ENCODE measurements around the gene HPCA.

HPCA gene

DNA sequence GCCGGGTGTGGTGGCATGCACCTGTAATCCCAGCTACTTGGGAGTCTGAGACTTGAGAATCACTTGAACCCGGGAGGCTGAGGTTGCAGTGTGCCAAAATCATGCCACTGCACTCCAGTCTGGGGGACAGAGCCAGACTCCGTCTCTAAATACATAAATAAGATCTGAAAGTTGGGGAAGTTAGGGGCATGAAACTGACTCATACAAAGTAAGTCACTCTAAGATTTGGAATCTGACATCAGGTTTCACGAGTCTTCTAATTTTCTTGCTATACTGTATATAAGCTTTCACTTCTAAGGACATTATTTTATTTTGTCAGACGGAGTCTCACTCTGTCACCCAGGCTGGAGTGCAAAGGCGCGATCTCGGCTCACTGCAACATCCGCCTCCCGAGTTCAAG lies 48.2 kb downstream of the HPCA start:
- no peak overlapping the region for H2AFZ ChIP-seq (ENCODE audit: low read depth, low read length)
- no peak overlapping the region for H3K27ac ChIP-seq (ENCODE audit: low read length)
- H3K36me3 ChIP-seq (replicated peaks; ENCODE audit: low read depth, low read length), result peaks cover 8% of the 10 kb centered on the region
- H3K4me1 ChIP-seq (ENCODE audit: low read length), result no peaks in the 10 kb centered on the region
- no peak overlapping the region for H3K9ac ChIP-seq (ENCODE audit: low read length)
- H3K27me3 ChIP-seq (ENCODE audit: low read depth, low read length), result no peaks in the 10 kb centered on the region
- H3K4me3 ChIP-seq (ENCODE audit: low read length), result no peak overlapping the region
- TF ChIP-seq EZH2phosphoT487 (IDR thresholded peaks at IDR 0.05; ENCODE audit: low read depth) (no peak), CTCF (IDR thresholded peaks at IDR 0.05; ENCODE audit: low read depth, low read length) (no peak)
- H4K20me1 ChIP-seq (ENCODE audit: insufficient read depth, low read length), result no peaks in the 10 kb centered on the region
- no peaks in the 10 kb centered on the region for H3K9me3 ChIP-seq (ENCODE audit: insufficient read depth, low read length)
- H3K79me2 ChIP-seq (ENCODE audit: low read length), result no peaks in the 10 kb centered on the region
- H3K4me2 ChIP-seq (ENCODE audit: low read length), result no peak overlapping the region

DNA sequence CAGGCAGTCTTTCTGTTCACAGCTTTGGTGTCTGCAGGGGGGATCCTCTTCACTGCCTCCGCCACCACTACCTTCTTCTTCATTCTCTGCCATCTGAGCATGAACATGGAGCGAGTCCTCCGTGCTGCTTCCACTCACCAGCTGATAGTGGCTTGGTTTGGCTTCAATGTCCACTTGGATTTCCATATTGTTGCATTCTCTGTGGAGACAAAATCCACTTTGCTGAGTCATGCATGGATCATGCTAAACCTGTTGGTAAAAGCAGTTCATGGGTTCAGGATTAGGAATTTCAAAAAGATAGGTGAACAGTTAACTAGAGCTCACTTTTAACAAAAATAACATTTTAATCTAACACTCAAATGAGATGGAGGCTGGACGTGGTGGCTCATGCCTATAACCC lies 50.8 kb downstream of the HPCA start:
- Histone ChIP-seq H3K9me3 (ENCODE audit: insufficient read depth, low read length) (no peaks in the 10 kb centered on the region), H3K4me3 (ENCODE audit: low read length) (no peak overlapping the region), H3K27me3 (ENCODE audit: low read depth, low read length) (no peaks in the 10 kb centered on the region), H3K4me2 (ENCODE audit: low read length) (no peak overlapping the region), H2AFZ (ENCODE audit: low read depth, low read length) (no peak overlapping the region), H3K79me2 (ENCODE audit: low read length) (no peaks in the 10 kb centered on the region), H3K27ac (ENCODE audit: low read length) (no peak overlapping the region), H3K4me1 (ENCODE audit: low read length) (no peaks in the 10 kb centered on the region), H3K36me3 (replicated peaks; ENCODE audit: low read depth, low read length) (peaks cover 12% of the 10 kb centered on the region), H4K20me1 (ENCODE audit: insufficient read depth, low read length) (peaks cover 2% of the 10 kb centered on the region; the same call in 1 of the 2 replicates), H3K9ac (ENCODE audit: low read length) (no peak overlapping the region)
- TF ChIP-seq EZH2phosphoT487 (IDR thresholded peaks at IDR 0.05; ENCODE audit: low read depth) (no peak), CTCF (IDR thresholded peaks at IDR 0.05; ENCODE audit: low read depth, low read length) (no peak)

- Histone ChIP-seq H2AFZ (ENCODE audit: low read depth, low read length) (no peak overlapping the region), H3K4me3 (ENCODE audit: low read length) (no peak overlapping the region), H3K36me3 (replicated peaks; ENCODE audit: low read depth, low read length) (peaks cover 26% of the 10 kb centered on the region), H4K20me1 (ENCODE audit: insufficient read depth, low read length) (peaks cover 2% of the 10 kb centered on the region; the same call in 1 of the 2 replicates), H3K4me2 (ENCODE audit: low read length) (no peak overlapping the region), H3K27me3 (ENCODE audit: low read depth, low read length) (no peaks in the 10 kb centered on the region), H3K9me3 (ENCODE audit: insufficient read depth, low read length) (no peaks in the 10 kb centered on the region), H3K27ac (ENCODE audit: low read length) (no peak overlapping the region), H3K4me1 (ENCODE audit: low read length) (no peaks in the 10 kb centered on the region), H3K9ac (ENCODE audit: low read length) (no peak overlapping the region), H3K79me2 (ENCODE audit: low read length) (no peaks in the 10 kb centered on the region)
- TF ChIP-seq CTCF (IDR thresholded peaks at IDR 0.05; ENCODE audit: low read depth, low read length) (no peak), EZH2phosphoT487 (IDR thresholded peaks at IDR 0.05; ENCODE audit: low read depth) (no peak)
These were observed 53.5 kb downstream of the HPCA start for GRCh38 chr1:32939655-32940371.

DNA sequence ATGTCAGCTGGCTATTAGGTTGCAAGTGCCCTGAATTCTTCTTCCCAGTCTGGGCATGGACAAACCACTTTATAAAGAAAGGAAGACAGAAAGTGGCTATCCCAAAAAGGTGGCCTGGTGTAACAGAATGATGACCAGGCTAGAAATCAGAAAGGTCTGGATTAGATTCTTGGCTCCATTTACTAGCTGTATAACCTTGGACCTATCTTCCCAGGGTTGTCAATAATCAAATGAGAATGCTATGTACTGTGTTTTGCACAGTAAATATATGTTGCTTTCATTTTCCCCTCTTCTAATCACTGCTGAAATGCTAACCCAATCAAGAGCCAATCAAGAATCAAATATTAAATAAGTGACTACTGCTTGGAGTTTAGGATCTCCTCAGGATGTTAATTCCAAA lies 57.9 kb downstream of the HPCA start:
- H3K4me3 ChIP-seq (ENCODE audit: low read length), result no peak overlapping the region
- no peak overlapping the region for H3K27ac ChIP-seq (ENCODE audit: low read length)
- no peak overlapping the region for H2AFZ ChIP-seq (ENCODE audit: low read depth, low read length)
- H3K36me3 ChIP-seq (replicated peaks; ENCODE audit: low read depth, low read length), result peaks cover 32% of the 10 kb centered on the region
- H3K9ac ChIP-seq (ENCODE audit: low read length), result no peak overlapping the region
- peaks cover 6% of the 10 kb centered on the region; the same call in 1 of the 2 replicates for H4K20me1 ChIP-seq (ENCODE audit: insufficient read depth, low read length)
- H3K9me3 ChIP-seq (ENCODE audit: insufficient read depth, low read length), result no peaks in the 10 kb centered on the region
- no peaks in the 10 kb centered on the region for H3K79me2 ChIP-seq (ENCODE audit: low read length)
- no peaks in the 10 kb centered on the region for H3K4me1 ChIP-seq (ENCODE audit: low read length)
- no peak overlapping the region for H3K4me2 ChIP-seq (ENCODE audit: low read length)
- TF ChIP-seq EZH2phosphoT487 (IDR thresholded peaks at IDR 0.05; ENCODE audit: low read depth), result no peak
- TF ChIP-seq CTCF (IDR thresholded peaks at IDR 0.05; ENCODE audit: low read depth, low read length), result no peak
- no peaks in the 10 kb centered on the region for H3K27me3 ChIP-seq (ENCODE audit: low read depth, low read length)
